ENCODE measurements around the gene CMTM8.
"Not testable (repeated sequence)": the region's sequence is repeated elsewhere in the genome, so short reads cannot be mapped to it uniquely, and the experiment has no call there.

Gene CMTM8

GRCh38 chr3:32238453-32239306, at the start of gene CMTM8:
TSS of gene CMTM8 (plus strand) at chr3:32238680. CDS start at chr3:32238973, 293 bp downstream.
- H3K4me1 ChIP-seq (ENCODE audit: control insufficient read depth, insufficient read depth, low read length) = no peaks in the 10 kb centered on the region
- H3K36me3 ChIP-seq (ENCODE audit: control insufficient read depth, insufficient read depth, low read length) = no peaks in the 10 kb centered on the region
- no peak within 1 kb of the TSS for H3K27ac ChIP-seq (ENCODE audit: low read depth, low read length)
- H3K27me3 ChIP-seq (ENCODE audit: control insufficient read depth, insufficient read depth, low read length) = no peaks in the 10 kb centered on the region
- peak within 1 kb of the TSS; percentile 81 for H3K4me3 ChIP-seq (ENCODE audit: low read length)
- H3K9ac ChIP-seq (ENCODE audit: low read length) = peak within 1 kb of the TSS; percentile 37

- Histone ChIP-seq H3K36me3 (ENCODE audit: control insufficient read depth, insufficient read depth, low read length) (no peaks in the 10 kb centered on the region), H3K4me3 (ENCODE audit: low read length) (no peak overlapping the region), H3K27ac (ENCODE audit: low read depth, low read length) (no peak overlapping the region), H3K27me3 (ENCODE audit: control insufficient read depth, insufficient read depth, low read length) (no peaks in the 10 kb centered on the region), H3K9ac (ENCODE audit: low read length) (no peak overlapping the region), H3K4me1 (ENCODE audit: control insufficient read depth, insufficient read depth, low read length) (no peaks in the 10 kb centered on the region)
Measured at GRCh38 chr3:32189693-32190092, 48.8 kb upstream of the CMTM8 start.

GRCh38 chr3:32190556-32190955, 47.9 kb upstream of the CMTM8 start:
- H3K4me3 ChIP-seq (ENCODE audit: low read length); H3K27ac ChIP-seq (ENCODE audit: low read depth, low read length); H3K4me1 ChIP-seq (ENCODE audit: control insufficient read depth, insufficient read depth, low read length); H3K27me3 ChIP-seq (ENCODE audit: control insufficient read depth, insufficient read depth, low read length); H3K9ac ChIP-seq (ENCODE audit: low read length); H3K36me3 ChIP-seq (ENCODE audit: control insufficient read depth, insufficient read depth, low read length): not testable (repeated sequence)

GRCh38 chr3:32193101-32193500, 45.4 kb upstream of the CMTM8 start:
- H3K9ac ChIP-seq (ENCODE audit: low read length) = no peak overlapping the region
- H3K27ac ChIP-seq (ENCODE audit: low read depth, low read length) = no peak overlapping the region
- no peaks in the 10 kb centered on the region for H3K36me3 ChIP-seq (ENCODE audit: control insufficient read depth, insufficient read depth, low read length)
- no peak overlapping the region for H3K4me3 ChIP-seq (ENCODE audit: low read length)
- no peaks in the 10 kb centered on the region for H3K27me3 ChIP-seq (ENCODE audit: control insufficient read depth, insufficient read depth, low read length)
- no peaks in the 10 kb centered on the region for H3K4me1 ChIP-seq (ENCODE audit: control insufficient read depth, insufficient read depth, low read length)

- Histone ChIP-seq H3K4me1 (ENCODE audit: control insufficient read depth, insufficient read depth, low read length) (no peaks in the 10 kb centered on the region), H3K27ac (ENCODE audit: low read depth, low read length) (no peak overlapping the region), H3K9ac (ENCODE audit: low read length) (no peak overlapping the region), H3K36me3 (ENCODE audit: control insufficient read depth, insufficient read depth, low read length) (no peaks in the 10 kb centered on the region), H3K27me3 (ENCODE audit: control insufficient read depth, insufficient read depth, low read length) (no peaks in the 10 kb centered on the region), H3K4me3 (ENCODE audit: low read length) (no peak overlapping the region)
Measured at GRCh38 chr3:32194653-32195052, 43.8 kb upstream of the CMTM8 start.

- Histone ChIP-seq H3K36me3 (ENCODE audit: control insufficient read depth, insufficient read depth, low read length) (no peaks in the 10 kb centered on the region), H3K9ac (ENCODE audit: low read length) (no peak overlapping the region), H3K27ac (ENCODE audit: low read depth, low read length) (no peak overlapping the region), H3K4me3 (ENCODE audit: low read length) (no peak overlapping the region), H3K27me3 (ENCODE audit: control insufficient read depth, insufficient read depth, low read length) (no peaks in the 10 kb centered on the region), H3K4me1 (ENCODE audit: control insufficient read depth, insufficient read depth, low read length) (no peaks in the 10 kb centered on the region)
Measured at GRCh38 chr3:32195995-32196540, 42.4 kb upstream of the CMTM8 start.

- Histone ChIP-seq H3K9ac (ENCODE audit: low read length) (no peak overlapping the region), H3K4me3 (ENCODE audit: low read length) (no peak overlapping the region), H3K36me3 (ENCODE audit: control insufficient read depth, insufficient read depth, low read length) (no peaks in the 10 kb centered on the region), H3K27me3 (ENCODE audit: control insufficient read depth, insufficient read depth, low read length) (no peaks in the 10 kb centered on the region), H3K4me1 (ENCODE audit: control insufficient read depth, insufficient read depth, low read length) (no peaks in the 10 kb centered on the region), H3K27ac (ENCODE audit: low read depth, low read length) (no peak overlapping the region)
Measured at GRCh38 chr3:32197991-32198390, 40.5 kb upstream of the CMTM8 start.

GRCh38 chr3:32198714-32199113, 39.8 kb upstream of the CMTM8 start:
- Histone ChIP-seq H3K27me3 (ENCODE audit: control insufficient read depth, insufficient read depth, low read length) (no peaks in the 10 kb centered on the region), H3K27ac (ENCODE audit: low read depth, low read length) (no peak overlapping the region), H3K4me3 (ENCODE audit: low read length) (no peak overlapping the region), H3K9ac (ENCODE audit: low read length) (no peak overlapping the region), H3K4me1 (ENCODE audit: control insufficient read depth, insufficient read depth, low read length) (no peaks in the 10 kb centered on the region), H3K36me3 (ENCODE audit: control insufficient read depth, insufficient read depth, low read length) (no peaks in the 10 kb centered on the region)

- Histone ChIP-seq H3K27ac (ENCODE audit: low read depth, low read length) (peak overlapping the region; percentile 9), H3K36me3 (ENCODE audit: control insufficient read depth, insufficient read depth, low read length) (no peaks in the 10 kb centered on the region), H3K9ac (ENCODE audit: low read length) (no peak overlapping the region), H3K4me1 (ENCODE audit: control insufficient read depth, insufficient read depth, low read length) (no peaks in the 10 kb centered on the region), H3K4me3 (ENCODE audit: low read length) (no peak overlapping the region), H3K27me3 (ENCODE audit: control insufficient read depth, insufficient read depth, low read length) (no peaks in the 10 kb centered on the region)
Measured at GRCh38 chr3:32200490-32200889, 38.0 kb upstream of the CMTM8 start.

- Histone ChIP-seq H3K27me3 (ENCODE audit: control insufficient read depth, insufficient read depth, low read length) (no peaks in the 10 kb centered on the region), H3K27ac (ENCODE audit: low read depth, low read length) (peak overlapping the region; percentile 9), H3K9ac (ENCODE audit: low read length) (no peak overlapping the region), H3K36me3 (ENCODE audit: control insufficient read depth, insufficient read depth, low read length) (no peaks in the 10 kb centered on the region), H3K4me3 (ENCODE audit: low read length) (no peak overlapping the region), H3K4me1 (ENCODE audit: control insufficient read depth, insufficient read depth, low read length) (no peaks in the 10 kb centered on the region)
Measured at GRCh38 chr3:32200992-32201758, 37.3 kb upstream of the CMTM8 start.

GRCh38 chr3:32202496-32202895, 36.0 kb upstream of the CMTM8 start:
- Histone ChIP-seq H3K27me3 (ENCODE audit: control insufficient read depth, insufficient read depth, low read length) (no peaks in the 10 kb centered on the region), H3K4me1 (ENCODE audit: control insufficient read depth, insufficient read depth, low read length) (no peaks in the 10 kb centered on the region), H3K36me3 (ENCODE audit: control insufficient read depth, insufficient read depth, low read length) (no peaks in the 10 kb centered on the region), H3K27ac (ENCODE audit: low read depth, low read length) (no peak overlapping the region), H3K4me3 (ENCODE audit: low read length) (no peak overlapping the region), H3K9ac (ENCODE audit: low read length) (no peak overlapping the region)

- Histone ChIP-seq H3K4me1 (ENCODE audit: control insufficient read depth, insufficient read depth, low read length) (no peaks in the 10 kb centered on the region), H3K27ac (ENCODE audit: low read depth, low read length) (no peak overlapping the region), H3K9ac (ENCODE audit: low read length) (no peak overlapping the region), H3K4me3 (ENCODE audit: low read length) (no peak overlapping the region), H3K27me3 (ENCODE audit: control insufficient read depth, insufficient read depth, low read length) (no peaks in the 10 kb centered on the region), H3K36me3 (ENCODE audit: control insufficient read depth, insufficient read depth, low read length) (no peaks in the 10 kb centered on the region)
Measured at GRCh38 chr3:32203854-32204253, 34.6 kb upstream of the CMTM8 start.
